GM12878 (cell line): ENCODE measurements around the gene DOCK9. TPM values are rescaled to one million over a fixed set of nuclear protein-coding genes. Genes with fewer than 3 reads are reported as not detected.

ENCODE experiments used
- ATAC-seq: fragments of 200-7000 bp; cut with Tn5 transposase; 3 replicates; pipeline ENCODE4 v1.9.1; 2020; ENCODE audit warnings: mild to moderate bottlenecking, moderate library complexity
- BruUV-seq: library from RNA; stranded (reverse); fragments of 400-500 nt; replicated peaks from 2 replicates; lab custom pipeline; 2021; lab: Mats Ljungman, UMichigan
- CTCF ChIA-PET: fragments of 300-600 bp; sonication (Branson Sonifier 250); formaldehyde crosslinking; extraction: SDS; loops from one replicate; lab custom pipeline; 2021; ENCODE audit warnings: inconsistent platforms; lab: Yijun Ruan, JAX
- POLR2A ChIA-PET: fragments of 350-600 bp; formaldehyde crosslinking; extraction: SDS; loops from one replicate; lab custom pipeline; 2021; ENCODE audit warnings: inconsistent platforms; lab: Charles Lee
- RAD21 ChIA-PET: fragments of 300-600 bp; sonication (Branson Sonifier 250); formaldehyde crosslinking; loops from one replicate; lab custom pipeline; 2023; ENCODE audit warnings: antibody characterized with exemption; ENCODE audit not compliant: unreplicated experiment; lab: Charles Lee
- SMC1A ChIA-PET: fragments of 300-600 bp; sonication (Branson Sonifier 250); formaldehyde crosslinking; loops from one replicate; lab custom pipeline; 2023; ENCODE audit not compliant: unreplicated experiment, uncharacterized antibody; lab: Charles Lee
- DNase-seq: peaks from one replicate; pipeline ENCODE4 v3.0.0-alpha.2; 2011; ENCODE audit warnings: low read depth, low spot score
- FAIRE-seq: peaks from 3 replicates; lab custom pipeline; 2011; peaks lifted over from hg19 to GRCh38; lab: Jason Lieb, UNC
- H2AFZ ChIP-seq: 2 replicates; pipeline ENCODE4 v1.6.0; 2011; ENCODE audit warnings: low read depth, low read length, control low read depth; ENCODE audit not compliant: control insufficient read depth
- H3K27ac ChIP-seq: 2 replicates; pipeline ENCODE4 v1.5.1; 2011; ENCODE audit warnings: control low read depth; ENCODE audit not compliant: control insufficient read depth, insufficient read depth
- H3K27me3 ChIP-seq, 2 experiments: replicated peaks in 1 of 2; 2 replicates each; pipeline versions ENCODE4 v1.6.0 to v1.6.1; 2011; ENCODE audit warnings: low read length in 1 of 2; ENCODE audit not compliant: control insufficient read depth in 2 of 2, insufficient read depth in 2 of 2
- H3K36me3 ChIP-seq, 2 experiments: 2 replicates each; pipeline ENCODE4 v1.5.1; 2011; ENCODE audit warnings: low read length in 1 of 2; ENCODE audit not compliant: control insufficient read depth in 2 of 2, insufficient read depth in 2 of 2
- H3K4me1 ChIP-seq: 2 replicates; pipeline ENCODE4 v1.6.1; 2011; ENCODE audit warnings: mild to moderate bottlenecking, low read length, moderate library complexity, mixed read lengths; ENCODE audit not compliant: control insufficient read depth, insufficient read depth
- H3K4me2 ChIP-seq: 2 replicates; pipeline ENCODE4 v1.6.0; 2011; ENCODE audit warnings: control low read depth; ENCODE audit not compliant: control insufficient read depth, insufficient read depth
- H3K4me3 ChIP-seq: fragments of 200-600 bp; sonication (generic); 2 replicates; pipeline ENCODE4 v1.5.1; 2016
- H3K79me2 ChIP-seq: 2 replicates; pipeline ENCODE4 v1.6.0; 2011; ENCODE audit warnings: low read length; ENCODE audit not compliant: control insufficient read depth, insufficient read depth
- H3K9ac ChIP-seq: 2 replicates; pipeline ENCODE4 v1.8.0; 2011; ENCODE audit warnings: low read length, control low read depth, mixed read lengths; ENCODE audit not compliant: control insufficient read depth, insufficient read depth
- H3K9me3 ChIP-seq: replicated peaks from 3 replicates; pipeline ENCODE4 v1.5.1; 2011; ENCODE audit warnings: mild to moderate bottlenecking, low read length; ENCODE audit not compliant: control insufficient read depth, insufficient read depth
- H4K20me1 ChIP-seq: 2 replicates; pipeline ENCODE4 v1.6.0; 2011; ENCODE audit not compliant: control insufficient read depth, insufficient read depth
- CBX3 ChIP-seq: fragments of 200-600 bp; sonication (generic); IDR thresholded peaks from 2 replicates; pipeline ENCODE4 v1.6.1; 2016; ENCODE audit warnings: low read depth, borderline replicate concordance
- ETV6 ChIP-seq, 2 experiments: fragments of 450-650 bp in 1 of 2; IDR thresholded peaks in 1 of 2; conservative IDR thresholded peaks in 1 of 2; 2 replicates each; pipeline ENCODE4 v1.6.1; 2014; ENCODE audit warnings: antibody characterized with exemption in 1 of 2, borderline replicate concordance in 1 of 2, low read depth in 1 of 2, mild to moderate bottlenecking in 1 of 2, moderate library complexity in 1 of 2
- IRF4 ChIP-seq: IDR thresholded peaks from 2 replicates; pipeline ENCODE4 v1.6.1; 2011; ENCODE audit warnings: low read depth, low read length
- JUNB ChIP-seq: IDR thresholded peaks from 2 replicates; pipeline ENCODE4 v1.6.1; 2016; ENCODE audit warnings: antibody characterized with exemption, mild to moderate bottlenecking
- LARP7 ChIP-seq: fragments of 450-650 bp; IDR thresholded peaks from 2 replicates; pipeline ENCODE4 v1.6.1; 2017; ENCODE audit warnings: mild to moderate bottlenecking
- NFYB ChIP-seq: IDR thresholded peaks from 2 replicates; pipeline ENCODE4 v1.6.1; 2011; ENCODE audit warnings: low read depth, mild to moderate bottlenecking, low read length, improper control_type of control experiment, moderate library complexity; ENCODE audit not compliant: insufficient read depth
- RAD21 ChIP-seq: IDR thresholded peaks from 2 replicates; pipeline ENCODE4 v1.6.1; 2011; ENCODE audit warnings: mild to moderate bottlenecking, low read depth, low read length, moderate library complexity; ENCODE audit not compliant: insufficient read depth
- SP1 ChIP-seq: IDR thresholded peaks from one replicate; pipeline ENCODE4 v1.6.1; 2011; ENCODE audit warnings: low read depth, low read length
- SRF ChIP-seq, 2 experiments: IDR thresholded peaks; 2 replicates each; pipeline ENCODE4 v1.6.1; 2011; ENCODE audit warnings: low read depth in 2 of 2, low read length in 2 of 2, mild to moderate bottlenecking in 1 of 2, moderate library complexity in 1 of 2
- STAT3 ChIP-seq: IDR thresholded peaks from 2 replicates; pipeline ENCODE4 v1.6.1; 2011; ENCODE audit warnings: low read depth, low read length, improper control_type of control experiment
- TAF1 ChIP-seq: IDR thresholded peaks from 2 replicates; pipeline ENCODE4 v1.6.1; 2011; ENCODE audit warnings: mild to moderate bottlenecking, low read depth, low read length, borderline replicate concordance
- YY1 ChIP-seq: IDR thresholded peaks from 2 replicates; pipeline ENCODE4 v1.6.1; 2011; ENCODE audit warnings: low read depth, mild to moderate bottlenecking, low read length
- WGBS: methylation state at CpG from one replicate; pipeline ENCODE4 v1.1.6; 2016; ENCODE audit warnings: low lambda C conversion rate; ENCODE audit not compliant: insufficient replicate concordance, insufficient coverage; ENCODE audit errors: missing lambda C conversion rate; 5-methylcytosine and 5-hydroxymethylcytosine counted together
- in situ Hi-C: fragments of 300-500 bp; cut with MboI; formaldehyde crosslinking; loops from 9 replicates; pipeline ENCODE4 v1.14.3; 2018; ENCODE audit warnings: mixed read lengths
- intact Hi-C: fragments of 100-400 bp; cut with micrococcal nuclease; formaldehyde crosslinking; loops from one replicate; pipeline ENCODE4 v1.14.2; 2022; ENCODE audit not compliant: unreplicated experiment
- polyA plus RNA-seq, 11 experiments: library from polyadenylated mRNA; depleted of rRNA in 4 of 11; unstranded in 6 of 11; stranded (reverse) in 5 of 11; fragments of >200 nt; fragmentation: Nextera tagmentation in 4 of 11; fragmentation: Illumina TruSeq in 1 of 11; extraction: Ambion mirVana in 4 of 11; extraction: Trizol in 1 of 11; gene quantifications; 1 replicate in 1 of 11; 2 replicates in 10 of 11; pipeline versions ENCODE4 v1.2.1 to v1.2.3, GENCODE V29; 2011 to 2016; ENCODE audit warnings: inconsistent platforms in 2 of 11, missing spikeins in 2 of 11, low read depth in 1 of 11
- total RNA-seq, 4 experiments: library from RNA; depleted of rRNA in 3 of 4; stranded (reverse); fragments of >200 nt in 3 of 4; fragmentation: Illumina TruSeq in 1 of 4; extraction: Trizol in 1 of 4; gene quantifications; 2 replicates each; pipeline versions ENCODE4 v1.2.1 to v1.2.3, GENCODE V29; 2013 to 2021
- TF ChIP-seq, protein P1 (sequence below): fragments of 450-650 bp; formaldehyde crosslinking; IDR thresholded peaks from 2 replicates; pipeline ENCODE4 v1.4.0; 2022; ENCODE audit warnings: mild to moderate bottlenecking, moderate library complexity
- TF ChIP-seq, protein P2 (sequence below): fragments of 450-650 bp; IDR thresholded peaks from 2 replicates; pipeline ENCODE4 v1.6.1; 2017; ENCODE audit warnings: mild to moderate bottlenecking

Gene DOCK9
- total and polyA plus RNA-seq, 10 of the 15 experiments (the other 5 are each of a cell fraction or from before 2014, with no cell fraction given): 0.09 to 2.9 (median 0.74) TPM

DNA sequence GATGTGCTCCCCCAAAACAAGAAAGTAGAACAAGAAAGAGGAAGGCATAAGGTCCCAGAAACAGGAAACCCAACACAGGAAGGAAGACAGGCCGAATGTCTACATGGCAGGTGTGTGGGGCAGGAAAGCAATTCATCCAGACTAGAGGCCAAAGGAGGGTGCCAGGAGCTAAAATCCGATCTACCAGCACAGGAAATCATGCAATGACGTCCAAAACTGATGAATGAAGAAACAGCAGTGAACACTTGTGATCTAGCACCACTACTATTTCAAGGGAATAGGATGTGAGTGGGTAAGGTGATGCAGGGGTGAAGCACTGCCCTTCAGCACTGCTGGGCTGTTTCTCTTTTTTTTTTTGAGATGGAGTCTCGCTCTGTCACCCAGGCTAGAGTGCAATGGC, 59.1 kb downstream of the DOCK9 start:
- no TSS peak for BruUV-seq
- Histone ChIP-seq H3K4me2 (no peak overlapping the region), H3K4me3 (no peak overlapping the region), H2AFZ (no peak overlapping the region; the same call in 1 of the 2 replicates), H3K79me2 (no peaks in the 10 kb centered on the region), H3K9me3 (no peaks in the 10 kb centered on the region), H3K27me3 (no peaks in the 10 kb centered on the region)
- WGBS: 16% methylated on average over 3 of the region's 4 CpGs
- ATAC-seq (no peak), DNase-seq (no peak), FAIRE-seq (no peak)
- in situ Hi-C loops: no loop called here
- intact Hi-C loops: no loop called here
- TF ChIP-seq YY1: no peak
- TF ChIP-seq STAT3: no peak
- no peak for TF ChIP-seq SRF (IDR thresholded peaks at IDR 0.05; ENCODE audit: low read depth in 2 of 2, low read length in 2 of 2)
- no peak for TF ChIP-seq ETV6 (conservative IDR thresholded peaks at IDR 0.05 in 1 of 2, IDR thresholded peaks at IDR 0.05 in 1 of 2; ENCODE audit: borderline replicate concordance in 1 of 2, low read depth in 1 of 2)
- no peak for TF ChIP-seq SP1
- TF ChIP-seq, protein P1, sequence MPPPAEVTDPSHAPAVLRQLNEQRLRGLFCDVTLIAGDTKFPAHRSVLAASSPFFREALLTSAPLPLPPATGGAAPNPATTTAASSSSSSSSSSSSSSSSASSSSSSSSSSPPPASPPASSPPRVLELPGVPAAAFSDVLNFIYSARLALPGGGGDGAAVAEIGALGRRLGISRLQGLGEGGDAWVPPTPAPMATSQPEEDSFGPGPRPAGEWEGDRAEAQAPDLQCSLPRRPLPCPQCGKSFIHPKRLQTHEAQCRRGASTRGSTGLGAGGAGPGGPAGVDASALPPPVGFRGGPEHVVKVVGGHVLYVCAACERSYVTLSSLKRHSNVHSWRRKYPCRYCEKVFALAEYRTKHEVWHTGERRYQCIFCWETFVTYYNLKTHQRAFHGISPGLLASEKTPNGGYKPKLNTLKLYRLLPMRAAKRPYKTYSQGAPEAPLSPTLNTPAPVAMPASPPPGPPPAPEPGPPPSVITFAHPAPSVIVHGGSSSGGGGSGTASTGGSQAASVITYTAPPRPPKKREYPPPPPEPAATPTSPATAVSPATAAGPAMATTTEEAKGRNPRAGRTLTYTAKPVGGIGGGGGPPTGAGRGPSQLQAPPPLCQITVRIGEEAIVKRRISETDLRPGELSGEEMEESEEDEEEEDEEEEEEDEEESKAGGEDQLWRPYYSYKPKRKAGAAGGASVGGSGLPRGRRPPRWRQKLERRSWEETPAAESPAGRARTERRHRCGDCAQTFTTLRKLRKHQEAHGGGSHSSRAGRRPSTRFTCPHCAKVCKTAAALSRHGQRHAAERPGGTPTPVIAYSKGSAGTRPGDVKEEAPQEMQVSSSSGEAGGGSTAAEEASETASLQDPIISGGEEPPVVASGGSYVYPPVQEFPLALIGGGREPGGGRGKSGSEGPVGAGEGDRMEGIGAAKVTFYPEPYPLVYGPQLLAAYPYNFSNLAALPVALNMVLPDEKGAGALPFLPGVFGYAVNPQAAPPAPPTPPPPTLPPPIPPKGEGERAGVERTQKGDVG (CRISPR knock-in tag): no peak
- no peak for TF ChIP-seq NFYB
- TF ChIP-seq RAD21: no peak
- TF ChIP-seq LARP7: no peak
- TF ChIP-seq TAF1: no peak
- no peak for TF ChIP-seq CBX3
- TF ChIP-seq JUNB: no peak
- TF ChIP-seq IRF4: no peak
- TF ChIP-seq, protein P2, sequence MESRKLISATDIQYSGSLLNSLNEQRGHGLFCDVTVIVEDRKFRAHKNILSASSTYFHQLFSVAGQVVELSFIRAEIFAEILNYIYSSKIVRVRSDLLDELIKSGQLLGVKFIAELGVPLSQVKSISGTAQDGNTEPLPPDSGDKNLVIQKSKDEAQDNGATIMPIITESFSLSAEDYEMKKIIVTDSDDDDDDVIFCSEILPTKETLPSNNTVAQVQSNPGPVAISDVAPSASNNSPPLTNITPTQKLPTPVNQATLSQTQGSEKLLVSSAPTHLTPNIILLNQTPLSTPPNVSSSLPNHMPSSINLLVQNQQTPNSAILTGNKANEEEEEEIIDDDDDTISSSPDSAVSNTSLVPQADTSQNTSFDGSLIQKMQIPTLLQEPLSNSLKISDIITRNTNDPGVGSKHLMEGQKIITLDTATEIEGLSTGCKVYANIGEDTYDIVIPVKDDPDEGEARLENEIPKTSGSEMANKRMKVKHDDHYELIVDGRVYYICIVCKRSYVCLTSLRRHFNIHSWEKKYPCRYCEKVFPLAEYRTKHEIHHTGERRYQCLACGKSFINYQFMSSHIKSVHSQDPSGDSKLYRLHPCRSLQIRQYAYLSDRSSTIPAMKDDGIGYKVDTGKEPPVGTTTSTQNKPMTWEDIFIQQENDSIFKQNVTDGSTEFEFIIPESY: no peak
- TF ChIP-seq, all 136 proteins: peak for 0
- no peaks in the 10 kb centered on the region for H3K4me1 ChIP-seq
- ChIA-PET CTCF (interaction anchor here (0.6 kb wide), 1 partner anchor 163 kb away, joined by 3 read pairs; no protein-coding TSS in a partner anchor), SMC1A (no interaction called here), RAD21 (no interaction called here), POLR2A (no interaction called here)
- no peak overlapping the region for H3K27ac ChIP-seq
- H3K9ac ChIP-seq: no peak overlapping the region
- no peaks in the 10 kb centered on the region for H3K36me3 ChIP-seq
- no peaks in the 10 kb centered on the region for H4K20me1 ChIP-seq
